GM19438 (cell line): Measurements from ENCODE around the gene CHD9.
"Not testable (repeated sequence)": the region's sequence is repeated elsewhere in the genome, so short reads cannot be mapped to it uniquely, and the experiment has no call there.

Experiments used
- ATAC-seq: cut with Tn5 transposase; IDR thresholded peaks from one replicate; pipeline ENCODE4 v1.9.1; 2021; ENCODE audit warnings: low read depth; ENCODE audit not compliant: unreplicated experiment

The CHD9 gene

DNA sequence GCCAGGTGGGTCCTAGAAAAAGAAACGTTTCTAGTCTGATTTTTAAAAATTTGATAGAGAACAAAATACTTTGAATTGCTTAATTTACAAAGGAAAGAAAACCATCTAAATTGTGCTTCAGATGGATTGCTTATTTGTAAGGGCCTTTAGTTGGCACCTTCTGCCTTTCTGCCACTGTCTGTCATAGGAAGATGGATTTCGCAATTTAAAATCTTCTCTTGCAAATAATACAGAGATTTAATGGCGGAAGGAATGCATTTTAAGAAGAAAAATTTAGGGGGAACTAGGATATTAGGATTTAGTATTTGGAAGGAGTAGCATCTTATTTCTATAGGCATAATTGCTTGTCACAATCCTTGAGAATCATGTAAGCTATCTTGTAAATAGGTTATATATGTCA is 204.0 kb downstream of the CHD9 start:
- no peak for ATAC-seq

GRCh38 chr16:53261276-53261675 is 206.5 kb downstream of the CHD9 start:
- no peak for ATAC-seq

DNA sequence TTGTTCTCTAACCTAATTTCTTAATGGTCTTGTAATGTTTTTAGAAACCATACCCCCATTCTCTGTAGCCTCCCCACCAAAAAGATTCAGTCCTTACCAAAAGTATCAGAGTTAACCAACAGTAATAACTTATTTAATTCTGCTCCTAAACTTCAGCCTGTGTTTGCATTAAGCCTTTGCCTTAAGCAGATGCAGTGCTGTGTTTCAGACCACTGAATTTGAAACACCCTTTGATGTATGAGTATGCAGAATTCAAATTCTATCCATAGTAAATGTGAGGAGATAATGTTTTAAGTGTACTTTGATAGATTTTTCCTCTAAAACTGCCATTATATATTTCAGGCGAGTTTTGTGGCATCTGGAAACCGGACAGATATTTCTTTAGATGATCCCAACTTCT is 207.9 kb downstream of the CHD9 start:
- no peak for ATAC-seq

- ATAC-seq, result no peak
Measured at GRCh38 chr16:53266156-53266555, 211.4 kb downstream of the CHD9 start.

GRCh38 chr16:53278498-53278897 is 223.7 kb downstream of the CHD9 start:
- ATAC-seq, result not testable (repeated sequence)

- ATAC-seq, result no peak
Measured at GRCh38 chr16:53281280-53281679, 226.5 kb downstream of the CHD9 start.

DNA sequence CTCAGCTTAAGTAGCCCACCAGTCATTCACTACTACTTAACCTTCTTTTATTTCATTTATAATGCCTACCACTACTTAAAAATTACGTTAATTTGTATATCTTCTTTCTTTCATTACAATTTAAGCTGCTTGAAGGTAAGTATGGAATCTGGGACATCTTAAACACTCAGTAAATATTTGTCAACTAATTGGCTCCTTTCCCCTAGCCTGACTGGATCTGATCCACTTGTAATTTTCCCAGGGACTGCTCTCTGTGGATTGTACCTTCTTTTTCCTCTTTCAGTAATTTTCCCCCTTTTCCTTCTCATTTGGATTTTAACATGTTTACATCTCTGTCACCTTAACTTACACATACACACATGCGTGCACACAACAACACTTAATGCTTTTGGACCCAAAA is 227.1 kb downstream of the CHD9 start:
- ATAC-seq, result no peak

- no peak for ATAC-seq
Measured at GRCh38 chr16:53282328-53282727, 227.5 kb downstream of the CHD9 start.

DNA sequence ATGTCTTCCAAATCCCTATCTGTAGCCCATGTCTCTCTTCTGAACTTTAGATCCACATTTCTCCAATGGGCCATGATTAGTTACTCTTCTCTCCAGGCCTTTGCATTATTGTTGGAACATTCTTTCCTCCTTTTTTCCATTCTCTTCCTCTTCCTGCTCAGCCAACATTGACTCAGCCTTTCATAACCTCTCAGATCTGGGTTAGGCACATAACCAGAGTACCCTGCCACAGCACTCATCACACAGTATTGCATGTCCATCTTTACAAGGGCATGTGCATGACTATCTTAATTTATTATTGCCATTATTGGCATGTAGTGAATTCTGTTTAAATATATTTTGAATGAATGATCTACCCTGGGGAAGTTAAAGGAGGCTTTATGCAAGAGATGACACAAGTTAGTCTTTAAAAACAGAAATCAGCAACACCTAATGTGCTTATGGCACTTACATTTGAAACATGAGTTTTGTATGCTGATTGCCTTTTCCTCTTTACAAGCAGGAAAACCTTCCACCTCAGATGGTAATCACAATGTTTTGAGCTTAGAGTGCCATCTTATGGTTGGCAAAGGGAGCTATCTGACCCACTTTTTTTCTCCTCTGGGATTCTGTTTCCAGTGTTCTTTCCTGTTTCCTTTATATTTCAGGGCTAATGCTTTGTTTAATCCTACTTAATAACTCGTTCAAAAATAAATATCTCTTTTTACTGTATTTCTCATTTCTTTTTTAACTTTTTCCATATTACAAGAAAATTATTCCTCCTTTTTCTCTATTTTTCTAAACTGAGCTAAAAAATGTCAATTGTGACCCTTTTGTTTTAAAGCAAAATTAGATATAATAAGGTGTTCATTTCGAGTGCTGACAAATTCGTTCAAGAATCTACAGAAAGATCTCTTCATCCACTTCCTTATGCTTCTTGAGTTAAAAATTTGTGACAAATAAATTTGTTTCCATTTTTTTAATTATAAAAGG is 228.5 kb downstream of the CHD9 start:
- no peak for ATAC-seq

- no peak for ATAC-seq
Measured at GRCh38 chr16:53285236-53285635, 230.4 kb downstream of the CHD9 start.

GRCh38 chr16:53290520-53290919 is 235.7 kb downstream of the CHD9 start:
- ATAC-seq, result no peak

DNA sequence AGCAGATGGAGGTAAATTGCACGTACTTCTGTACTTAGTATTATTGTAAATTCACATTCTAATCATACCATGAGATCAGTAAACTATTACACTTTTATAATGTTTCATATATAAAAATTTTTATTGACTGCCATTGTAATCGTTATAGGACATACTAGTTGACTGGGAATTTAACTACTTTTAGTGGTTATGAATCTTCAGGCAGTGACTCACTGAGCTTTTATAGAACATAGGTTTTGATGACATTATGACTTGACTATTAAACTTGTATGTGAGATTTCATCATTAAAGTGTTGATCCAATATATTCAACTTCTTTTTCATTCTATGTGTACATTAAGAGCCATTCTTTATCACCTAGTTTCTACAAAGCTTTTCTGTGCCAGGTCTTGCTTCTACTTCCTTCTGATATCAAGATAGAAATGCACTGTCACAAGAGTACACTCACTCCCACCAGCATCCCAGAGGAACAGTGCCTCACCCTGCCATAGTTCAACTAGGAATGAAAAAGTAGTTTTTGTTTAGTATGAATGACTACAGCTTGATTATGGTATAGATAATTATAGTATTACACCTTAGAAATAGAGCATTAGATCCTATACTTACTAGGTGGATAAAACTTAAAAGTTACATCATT is 237.1 kb downstream of the CHD9 start:
- no peak for ATAC-seq

- ATAC-seq, result no peak
Measured at GRCh38 chr16:53297477-53297876, 242.7 kb downstream of the CHD9 start.

- no peak for ATAC-seq
Measured at GRCh38 chr16:53304334-53304733, 249.5 kb downstream of the CHD9 start.

GRCh38 chr16:53305743-53306142 is 251.0 kb downstream of the CHD9 start:
- ATAC-seq, result no peak

DNA sequence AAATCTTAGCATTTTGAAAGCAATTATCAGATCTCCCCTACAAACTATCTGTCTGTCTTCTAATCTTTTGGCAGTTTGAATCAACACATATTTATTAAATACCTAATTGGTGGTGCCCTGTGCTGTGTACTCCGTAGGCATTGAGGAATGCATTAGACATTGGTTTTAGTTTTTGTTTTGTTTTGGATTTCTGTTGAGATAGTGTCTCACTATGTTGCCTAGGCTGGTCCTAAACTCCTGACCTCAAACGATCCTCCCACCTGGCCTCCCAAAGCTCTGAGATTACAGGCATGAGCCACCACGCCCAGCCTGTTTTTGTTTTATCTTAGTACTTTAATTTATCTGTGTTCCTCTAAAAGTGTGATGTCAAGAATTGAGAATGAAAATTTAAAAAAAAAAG is 254.7 kb downstream of the CHD9 start:
- no peak for ATAC-seq

DNA sequence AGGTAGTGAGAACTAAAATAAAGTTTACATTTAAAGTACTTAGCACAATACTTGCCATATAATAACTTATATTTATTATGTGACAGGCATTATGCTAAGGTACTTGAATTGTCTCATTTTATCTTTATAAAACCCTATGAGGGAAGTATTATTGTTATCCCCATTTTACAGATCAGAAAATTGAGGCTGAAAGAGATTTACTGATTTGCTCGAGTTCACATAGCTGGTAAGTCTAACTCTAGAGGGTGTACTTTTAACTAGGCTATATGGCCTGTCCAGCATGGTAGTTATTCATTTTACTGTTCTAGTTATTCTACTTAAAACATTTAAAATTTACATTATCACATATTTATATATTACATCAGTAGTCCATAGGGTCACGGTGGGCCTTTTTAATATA is 266.2 kb downstream of the CHD9 start:
- ATAC-seq, result no peak

- ATAC-seq, result no peak
Measured at GRCh38 chr16:53323924-53324323, 269.1 kb downstream of the CHD9 start.

- ATAC-seq, result not testable (repeated sequence)
Measured at GRCh38 chr16:53330991-53331390, 276.2 kb downstream of the CHD9 start.

GRCh38 chr16:53334581-53334980 is 279.8 kb downstream of the CHD9 start:
- ATAC-seq, result no peak

GRCh38 chr16:53337294-53337693 is 282.5 kb downstream of the CHD9 start:
- no peak for ATAC-seq

DNA sequence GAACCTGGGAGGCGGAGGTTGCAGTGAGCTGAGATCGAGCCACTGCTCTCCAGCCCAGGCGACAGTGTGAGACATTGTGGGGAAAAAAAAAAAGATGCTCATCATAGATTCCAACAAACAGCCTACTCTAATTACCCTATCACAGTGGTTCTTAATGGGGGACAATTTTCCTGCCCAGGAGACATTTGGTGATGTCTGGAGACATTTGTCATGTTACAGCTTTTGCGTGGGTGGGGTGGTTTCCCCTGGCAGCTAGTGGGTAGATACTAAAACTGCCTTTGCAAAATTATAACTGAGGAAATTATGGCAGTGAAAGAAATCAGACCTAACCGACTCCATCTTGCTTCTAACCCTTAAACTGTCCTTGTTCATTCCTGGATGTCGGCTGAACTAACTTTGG is 287.0 kb downstream of the CHD9 start:
- no peak for ATAC-seq
